Mammary epithelial cell (primary cell): ENCODE data around the gene ABCG1.

ENCODE experiments used
- EZH2 ChIP-seq: IDR thresholded peaks from 2 replicates; pipeline ENCODE4 v1.6.1; 2012; ENCODE audit warnings: low read length, inconsistent platforms, borderline replicate concordance
- TF ChIP-seq, protein P1 (sequence below), 2 donors: IDR thresholded peaks in 1 of 2; conservative IDR thresholded peaks in 1 of 2; 2 replicates each; pipeline ENCODE4 v1.5.1; 2011 to 2012; ENCODE audit warnings: inconsistent platforms in 2 of 2, low read length in 2 of 2, mild to moderate bottlenecking in 2 of 2, control low read depth in 1 of 2, low read depth in 1 of 2; ENCODE audit not compliant: insufficient read depth in 1 of 2; ENCODE audit errors: extremely low read depth in 1 of 2

DNA sequence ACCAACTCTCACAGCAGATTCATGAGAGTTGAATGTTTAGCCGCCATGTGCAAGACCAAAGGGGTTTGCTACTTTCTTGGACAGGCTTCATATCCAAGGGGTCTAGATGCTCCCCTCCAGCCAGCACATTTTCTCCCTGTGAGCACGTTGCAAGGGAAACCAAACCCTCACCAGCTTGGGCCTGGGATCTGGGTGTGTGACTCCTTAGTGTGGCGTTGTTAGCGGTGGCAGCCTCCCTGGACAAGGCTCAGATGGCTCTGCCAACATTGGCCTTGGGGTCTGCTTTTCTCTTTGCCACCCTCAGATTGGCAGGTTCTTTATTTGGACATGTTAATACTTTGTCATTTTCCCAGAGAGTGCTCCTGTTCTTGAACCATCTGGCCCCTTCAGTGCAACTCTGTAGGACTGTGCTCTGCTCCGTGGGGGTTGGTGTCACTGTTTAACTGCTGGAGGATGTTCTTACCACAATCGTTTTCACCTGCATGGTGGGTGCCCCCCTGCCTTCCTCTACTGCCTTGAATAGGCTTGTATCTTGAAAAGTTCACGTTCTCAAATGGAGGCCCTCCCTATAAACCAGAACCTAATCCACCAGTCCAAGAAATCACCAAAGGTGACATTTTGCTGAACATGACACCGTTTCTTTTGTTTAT is 13.4 kb downstream of the ABCG1 start:
- TF ChIP-seq EZH2 = no peak
- TF ChIP-seq, protein P1, sequence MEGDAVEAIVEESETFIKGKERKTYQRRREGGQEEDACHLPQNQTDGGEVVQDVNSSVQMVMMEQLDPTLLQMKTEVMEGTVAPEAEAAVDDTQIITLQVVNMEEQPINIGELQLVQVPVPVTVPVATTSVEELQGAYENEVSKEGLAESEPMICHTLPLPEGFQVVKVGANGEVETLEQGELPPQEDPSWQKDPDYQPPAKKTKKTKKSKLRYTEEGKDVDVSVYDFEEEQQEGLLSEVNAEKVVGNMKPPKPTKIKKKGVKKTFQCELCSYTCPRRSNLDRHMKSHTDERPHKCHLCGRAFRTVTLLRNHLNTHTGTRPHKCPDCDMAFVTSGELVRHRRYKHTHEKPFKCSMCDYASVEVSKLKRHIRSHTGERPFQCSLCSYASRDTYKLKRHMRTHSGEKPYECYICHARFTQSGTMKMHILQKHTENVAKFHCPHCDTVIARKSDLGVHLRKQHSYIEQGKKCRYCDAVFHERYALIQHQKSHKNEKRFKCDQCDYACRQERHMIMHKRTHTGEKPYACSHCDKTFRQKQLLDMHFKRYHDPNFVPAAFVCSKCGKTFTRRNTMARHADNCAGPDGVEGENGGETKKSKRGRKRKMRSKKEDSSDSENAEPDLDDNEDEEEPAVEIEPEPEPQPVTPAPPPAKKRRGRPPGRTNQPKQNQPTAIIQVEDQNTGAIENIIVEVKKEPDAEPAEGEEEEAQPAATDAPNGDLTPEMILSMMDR (conservative IDR thresholded peaks at IDR 0.05 in 1 of 2, IDR thresholded peaks at IDR 0.05 in 1 of 2; ENCODE audit: extremely low read depth in 1 of 2, insufficient read depth in 1 of 2, low read depth in 1 of 2, low read length in 2 of 2) = no peak
